Measurements from ENCODE around the gene TNNC1.

TNNC1 gene

DNA sequence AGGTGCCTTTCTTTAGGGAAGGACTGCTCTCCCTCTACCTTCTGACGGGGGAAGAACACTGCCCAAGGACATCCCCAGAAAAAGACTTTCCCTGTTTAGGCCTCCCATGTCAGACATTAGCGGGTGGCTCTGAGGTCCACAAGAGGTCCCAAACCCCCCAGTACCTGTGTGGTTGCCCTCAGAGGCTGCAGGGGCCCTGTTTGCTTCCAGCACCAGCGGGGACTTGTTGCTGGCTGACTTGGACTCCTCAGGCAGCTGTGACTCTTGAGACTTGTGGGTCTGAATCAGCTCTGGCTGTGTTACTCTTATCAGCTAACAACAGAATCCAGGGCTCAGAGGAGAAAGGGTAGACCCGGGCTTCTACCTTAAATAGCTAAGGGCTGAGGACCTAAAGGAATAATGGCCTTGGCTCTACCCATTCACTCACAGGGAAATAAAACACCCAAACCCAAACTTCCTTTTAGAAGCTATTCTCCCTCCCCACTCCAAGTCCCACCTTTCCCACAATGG, 48.2 kb downstream of the TNNC1 start:
- TF ChIP-seq, protein P1, sequence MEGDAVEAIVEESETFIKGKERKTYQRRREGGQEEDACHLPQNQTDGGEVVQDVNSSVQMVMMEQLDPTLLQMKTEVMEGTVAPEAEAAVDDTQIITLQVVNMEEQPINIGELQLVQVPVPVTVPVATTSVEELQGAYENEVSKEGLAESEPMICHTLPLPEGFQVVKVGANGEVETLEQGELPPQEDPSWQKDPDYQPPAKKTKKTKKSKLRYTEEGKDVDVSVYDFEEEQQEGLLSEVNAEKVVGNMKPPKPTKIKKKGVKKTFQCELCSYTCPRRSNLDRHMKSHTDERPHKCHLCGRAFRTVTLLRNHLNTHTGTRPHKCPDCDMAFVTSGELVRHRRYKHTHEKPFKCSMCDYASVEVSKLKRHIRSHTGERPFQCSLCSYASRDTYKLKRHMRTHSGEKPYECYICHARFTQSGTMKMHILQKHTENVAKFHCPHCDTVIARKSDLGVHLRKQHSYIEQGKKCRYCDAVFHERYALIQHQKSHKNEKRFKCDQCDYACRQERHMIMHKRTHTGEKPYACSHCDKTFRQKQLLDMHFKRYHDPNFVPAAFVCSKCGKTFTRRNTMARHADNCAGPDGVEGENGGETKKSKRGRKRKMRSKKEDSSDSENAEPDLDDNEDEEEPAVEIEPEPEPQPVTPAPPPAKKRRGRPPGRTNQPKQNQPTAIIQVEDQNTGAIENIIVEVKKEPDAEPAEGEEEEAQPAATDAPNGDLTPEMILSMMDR (IDR thresholded peaks at IDR 0.05; ENCODE audit: extremely low read depth, insufficient read depth, missing control alignments), result no peak

DNA sequence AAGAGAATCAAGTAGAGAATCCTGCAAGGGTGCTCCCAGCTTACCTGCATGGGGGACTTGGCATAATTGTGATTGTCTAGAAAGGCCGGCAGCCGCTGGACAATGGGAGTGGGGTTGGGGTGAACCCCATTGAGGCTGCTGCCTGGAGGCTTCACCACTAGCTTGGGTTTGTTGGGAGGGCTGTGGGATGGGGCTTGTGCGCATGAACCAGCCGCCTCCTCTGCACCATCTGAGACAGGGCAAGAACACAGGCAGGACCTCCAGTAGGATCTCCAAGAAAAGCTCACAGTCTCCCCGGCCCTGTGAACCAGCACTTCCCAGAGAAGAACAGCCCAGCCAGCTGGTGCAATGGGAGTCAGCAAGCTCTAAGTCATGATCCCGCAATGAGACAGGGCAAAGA, 48.8 kb downstream of the TNNC1 start:
- in situ Hi-C loops (cut with MboI; ENCODE audit: low pct_unique_long_range_greater_than_20kb, low sequenced_read_pairs, unreplicated experiment), result no loop called here
- TF ChIP-seq, protein P1 (IDR thresholded peaks at IDR 0.05; ENCODE audit: extremely low read depth, insufficient read depth, missing control alignments), result no peak
- DNase-seq (ENCODE audit: low spot score), result no peak

More for the DNA sequence above, 48.2 kb downstream of the TNNC1 start:
- in situ Hi-C loops (cut with MboI; ENCODE audit: low pct_unique_long_range_greater_than_20kb, low sequenced_read_pairs, unreplicated experiment), result no loop called here
- DNase-seq (ENCODE audit: low spot score), result no peak

- no peak for DNase-seq (ENCODE audit: low spot score)
- in situ Hi-C loops (cut with MboI; ENCODE audit: low pct_unique_long_range_greater_than_20kb, low sequenced_read_pairs, unreplicated experiment), result no loop called here
- TF ChIP-seq, protein P1 (IDR thresholded peaks at IDR 0.05; ENCODE audit: extremely low read depth, insufficient read depth, missing control alignments), result no peak
These were observed 49.5 kb downstream of the TNNC1 start for GRCh38 chr3:52404391-52404790.

- TF ChIP-seq, protein P1 (IDR thresholded peaks at IDR 0.05; ENCODE audit: extremely low read depth, insufficient read depth, missing control alignments), result no peak
- DNase-seq (ENCODE audit: low spot score), result no peak
- in situ Hi-C loops (cut with MboI; ENCODE audit: low pct_unique_long_range_greater_than_20kb, low sequenced_read_pairs, unreplicated experiment), result no loop called here
These were observed 49.9 kb downstream of the TNNC1 start for GRCh38 chr3:52403955-52404354.

DNA sequence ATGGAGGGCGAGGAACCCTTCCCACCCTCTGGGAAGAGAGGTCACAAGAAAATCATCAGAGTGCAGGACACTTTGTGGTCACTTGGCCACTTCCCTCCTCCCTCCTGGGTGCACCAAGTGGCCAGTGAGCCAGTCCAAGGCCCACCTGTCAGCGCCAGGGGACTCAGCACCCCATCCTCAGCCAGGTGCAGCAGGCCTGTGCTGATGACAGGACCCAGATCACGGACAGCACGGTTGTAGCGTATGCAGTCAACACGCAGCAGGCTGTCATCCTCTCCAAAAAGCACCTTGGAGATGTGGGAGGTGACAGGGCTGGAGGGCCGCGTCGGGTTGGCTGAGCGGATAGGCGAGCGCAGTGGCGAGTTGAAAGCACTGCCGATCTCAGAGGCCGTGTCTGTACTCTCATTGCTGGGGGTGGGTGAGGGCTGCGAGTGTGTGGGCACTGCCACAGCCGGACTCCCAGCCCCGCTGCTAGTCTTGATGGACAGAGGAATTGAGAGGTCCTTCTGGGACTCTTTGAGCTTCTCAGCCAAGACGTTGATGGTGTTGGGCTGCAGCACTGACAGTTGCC, 50.5 kb downstream of the TNNC1 start:
- DNase-seq (ENCODE audit: low spot score), result no peak
- in situ Hi-C loops (cut with MboI; ENCODE audit: low pct_unique_long_range_greater_than_20kb, low sequenced_read_pairs, unreplicated experiment), result no loop called here
- TF ChIP-seq, protein P1 (IDR thresholded peaks at IDR 0.05; ENCODE audit: extremely low read depth, insufficient read depth, missing control alignments), result no peak

DNA sequence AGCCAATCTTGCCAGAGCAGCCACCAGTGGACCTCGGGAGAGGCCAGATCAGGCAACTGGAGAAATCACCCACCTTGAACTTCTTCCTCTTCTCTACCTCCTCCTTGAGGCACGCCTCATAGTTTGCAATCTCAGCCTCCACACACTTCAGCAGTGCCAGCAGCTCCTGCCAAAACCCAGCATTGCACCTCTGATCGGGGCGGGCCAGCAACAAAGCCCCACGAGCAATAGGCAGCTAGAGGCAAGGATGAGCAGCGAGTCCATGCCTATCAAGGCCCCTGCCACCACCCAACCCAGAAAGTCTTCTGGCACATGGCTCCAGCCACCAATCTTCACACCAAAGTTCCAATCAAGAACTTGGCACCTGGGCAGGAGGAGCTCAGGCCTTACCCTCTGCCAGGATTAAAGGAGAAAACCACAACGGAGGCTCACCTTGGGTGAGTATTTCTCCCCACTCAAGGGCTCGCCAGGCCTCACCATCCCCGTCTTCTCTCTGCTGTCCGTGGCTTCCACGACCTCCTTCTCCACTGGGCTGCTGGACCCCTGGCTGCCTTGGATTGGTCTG, 51.1 kb downstream of the TNNC1 start:
- in situ Hi-C loops (cut with MboI; ENCODE audit: low pct_unique_long_range_greater_than_20kb, low sequenced_read_pairs, unreplicated experiment), result no loop called here
- DNase-seq (ENCODE audit: low spot score), result no peak
- TF ChIP-seq, protein P1 (IDR thresholded peaks at IDR 0.05; ENCODE audit: extremely low read depth, insufficient read depth, missing control alignments), result no peak
